ENCODE data around the gene PNMA1. TPM values are rescaled to one million over a fixed set of nuclear protein-coding genes. Genes with fewer than 3 reads are reported as not detected.
A peak's percentile ranks its signal among the peaks of the same experiment; 100 is the strongest.

PNMA1 gene
- total and polyA plus RNA-seq, 9 of the 15 experiments (the other 6 are each of a cell fraction or from before 2014, with no cell fraction given), result 1.7 to 26.4 (median 8.7) TPM

DNA sequence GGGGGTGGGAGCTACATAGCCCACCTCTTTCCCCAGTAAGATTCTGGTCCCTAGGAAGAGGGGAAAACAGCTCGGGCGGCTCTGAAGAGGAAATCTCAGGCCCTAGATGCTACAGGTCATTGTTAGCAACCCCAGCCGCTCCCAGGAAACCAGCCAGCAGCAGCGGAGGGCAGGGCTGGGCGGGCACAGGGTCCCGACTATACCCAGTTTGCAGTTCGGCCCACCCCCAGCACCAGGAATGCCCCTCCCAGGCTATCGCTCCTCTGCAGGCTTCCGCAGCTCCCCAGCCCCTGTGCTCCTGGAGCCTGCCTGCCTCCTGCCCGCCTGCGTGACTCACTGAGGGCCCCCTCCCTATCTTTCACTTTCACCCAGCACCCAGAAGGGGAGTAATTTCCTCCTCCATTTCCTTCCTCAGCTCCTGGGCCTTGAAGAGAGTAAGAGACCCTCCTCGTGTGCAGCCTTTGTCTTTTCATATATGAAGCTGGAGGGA lies 27.2 kb upstream of the PNMA1 start (continued):
- TF ChIP-seq ATF2 (CRISPR knock-in tag; IDR thresholded peaks at IDR 0.05), result no peak
- TF ChIP-seq, protein P1, sequence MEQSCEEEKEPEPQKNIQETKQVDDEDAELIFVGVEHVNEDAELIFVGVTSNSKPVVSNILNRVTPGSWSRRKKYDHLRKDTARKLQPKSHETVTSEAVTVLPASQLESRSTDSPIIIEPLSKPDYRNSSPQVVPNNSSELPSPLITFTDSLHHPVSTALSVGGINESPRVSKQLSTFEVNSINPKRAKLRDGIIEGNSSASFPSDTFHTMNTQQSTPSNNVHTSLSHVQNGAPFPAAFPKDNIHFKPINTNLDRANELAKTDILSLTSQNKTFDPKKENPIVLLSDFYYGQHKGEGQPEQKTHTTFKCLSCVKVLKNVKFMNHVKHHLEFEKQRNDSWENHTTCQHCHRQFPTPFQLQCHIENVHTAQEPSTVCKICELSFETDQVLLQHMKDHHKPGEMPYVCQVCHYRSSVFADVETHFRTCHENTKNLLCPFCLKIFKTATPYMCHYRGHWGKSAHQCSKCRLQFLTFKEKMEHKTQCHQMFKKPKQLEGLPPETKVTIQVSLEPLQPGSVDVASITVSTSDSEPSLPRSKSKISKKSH (CRISPR knock-in tag; IDR thresholded peaks at IDR 0.05), result no peak
- TF ChIP-seq DPF2 (IDR thresholded peaks at IDR 0.05), result peak; percentile 95
- TF ChIP-seq TOE1 (IDR thresholded peaks at IDR 0.05; ENCODE audit: borderline replicate concordance), result no peak
- no peak for TF ChIP-seq TOE1 (CRISPR knock-in tag; IDR thresholded peaks at IDR 0.05; ENCODE audit: borderline replicate concordance, low read depth)
- peak; percentile 64 for TF ChIP-seq ETV1 (tag; conservative IDR thresholded peaks at IDR 0.05; ENCODE audit: low read depth)
- TF ChIP-seq COPS2 (conservative IDR thresholded peaks at IDR 0.05), result no peak
- TF ChIP-seq XRCC3 (IDR thresholded peaks at IDR 0.05), result no peak
- peak; percentile 40 for TF ChIP-seq TBP (optimal IDR thresholded peaks at IDR 0.05; ENCODE audit: low read depth, low read length)
- TF ChIP-seq SPI1 (IDR thresholded peaks at IDR 0.05; ENCODE audit: borderline replicate concordance, low read depth, low read length), result peak; percentile 21; the same call in 1 of the 2 replicates
- TF ChIP-seq, protein P2, sequence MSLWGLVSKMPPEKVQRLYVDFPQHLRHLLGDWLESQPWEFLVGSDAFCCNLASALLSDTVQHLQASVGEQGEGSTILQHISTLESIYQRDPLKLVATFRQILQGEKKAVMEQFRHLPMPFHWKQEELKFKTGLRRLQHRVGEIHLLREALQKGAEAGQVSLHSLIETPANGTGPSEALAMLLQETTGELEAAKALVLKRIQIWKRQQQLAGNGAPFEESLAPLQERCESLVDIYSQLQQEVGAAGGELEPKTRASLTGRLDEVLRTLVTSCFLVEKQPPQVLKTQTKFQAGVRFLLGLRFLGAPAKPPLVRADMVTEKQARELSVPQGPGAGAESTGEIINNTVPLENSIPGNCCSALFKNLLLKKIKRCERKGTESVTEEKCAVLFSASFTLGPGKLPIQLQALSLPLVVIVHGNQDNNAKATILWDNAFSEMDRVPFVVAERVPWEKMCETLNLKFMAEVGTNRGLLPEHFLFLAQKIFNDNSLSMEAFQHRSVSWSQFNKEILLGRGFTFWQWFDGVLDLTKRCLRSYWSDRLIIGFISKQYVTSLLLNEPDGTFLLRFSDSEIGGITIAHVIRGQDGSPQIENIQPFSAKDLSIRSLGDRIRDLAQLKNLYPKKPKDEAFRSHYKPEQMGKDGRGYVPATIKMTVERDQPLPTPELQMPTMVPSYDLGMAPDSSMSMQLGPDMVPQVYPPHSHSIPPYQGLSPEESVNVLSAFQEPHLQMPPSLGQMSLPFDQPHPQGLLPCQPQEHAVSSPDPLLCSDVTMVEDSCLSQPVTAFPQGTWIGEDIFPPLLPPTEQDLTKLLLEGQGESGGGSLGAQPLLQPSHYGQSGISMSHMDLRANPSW (CRISPR knock-in tag; IDR thresholded peaks at IDR 0.05), result no peak
- TF ChIP-seq ZNF347 (CRISPR knock-in tag; IDR thresholded peaks at IDR 0.05; ENCODE audit: low read depth), result no peak
- TF ChIP-seq MTA2 (IDR thresholded peaks at IDR 0.05; ENCODE audit: low read depth), result peak; percentile 56
- no peak for TF ChIP-seq ZNF75A (CRISPR knock-in tag; IDR thresholded peaks at IDR 0.05)
- TF ChIP-seq ZC3H4 (CRISPR knock-in tag; IDR thresholded peaks at IDR 0.05; ENCODE audit: borderline replicate concordance), result no peak
- no peak for TF ChIP-seq HDAC1 (IDR thresholded peaks at IDR 0.05)
- TF ChIP-seq MITF (IDR thresholded peaks at IDR 0.05), result peak; percentile 53; the same call in 1 of the 2 replicates
- TF ChIP-seq L3MBTL2 (IDR thresholded peaks at IDR 0.05), result no peak
- no peak for TF ChIP-seq ZNF263 (CRISPR knock-in tag; IDR thresholded peaks at IDR 0.05; ENCODE audit: borderline replicate concordance)
- 0 out of 2 replicates have a peak, but pooled peaks have one; percentile 20 for TF ChIP-seq FOXM1 (IDR thresholded peaks at IDR 0.05; ENCODE audit: low read depth)
- no peak for TF ChIP-seq FOXM1 (CRISPR knock-in tag; IDR thresholded peaks at IDR 0.05; ENCODE audit: low read depth)
- TF ChIP-seq ZNF778 (CRISPR knock-in tag; IDR thresholded peaks at IDR 0.05), result no peak
